ENCODE results near the gene TCIRG1.

- TF ChIP-seq CTCF (IDR thresholded peaks at IDR 0.05) (no peak), POLR2A (IDR thresholded peaks at IDR 0.05) (no peak)
Observed at GRCh38 chr11:68092411-68092810, 53.6 kb downstream of the TCIRG1 start.
